T-helper 2 cell treated with Interferon-gamma antibody and Interleukin-4, amounts not matched to agents 5 μg/mL and 100 μg/mL, for 36 hours (primary cell): ENCODE data around the gene DBR1.
A peak's percentile ranks its signal among the peaks of the same experiment; 100 is the strongest.

Experiments used
- DNase-seq: peaks from one replicate; pipeline ENCODE4 v3.0.0; 2021; ENCODE audit warnings: low spot score
- H3K27ac Mint-ChIP-seq: one replicate; pipeline ENCODE4 v1.8.0; 2021; ENCODE audit warnings: mild to moderate bottlenecking, mixed read lengths
- H3K27me3 Mint-ChIP-seq: one replicate; pipeline ENCODE4 v1.8.0; 2021; ENCODE audit warnings: low read depth, mixed read lengths
- H3K36me3 Mint-ChIP-seq: one replicate; pipeline ENCODE4 v1.8.0; 2021; ENCODE audit warnings: low read depth, mixed read lengths
- H3K4me1 Mint-ChIP-seq: one replicate; pipeline ENCODE4 v1.8.0; 2021; ENCODE audit warnings: low read depth, mixed read lengths
- H3K4me3 Mint-ChIP-seq: one replicate; pipeline ENCODE4 v1.8.0; 2022; ENCODE audit warnings: mild to moderate bottlenecking, moderate library complexity, mixed read lengths
- H3K9me3 Mint-ChIP-seq: one replicate; pipeline ENCODE4 v1.8.0; 2021; ENCODE audit warnings: mixed read lengths

The DBR1 gene

GRCh38 chr3:138199851-138200250, 25.1 kb upstream of the DBR1 start:
- Mint-ChIP-seq H3K9me3 (no peaks in the 10 kb centered on the region), H3K27ac (no peak overlapping the region), H3K4me3 (no peak overlapping the region), H3K4me1 (peaks cover 10% of the 10 kb centered on the region), H3K27me3 (no peaks in the 10 kb centered on the region), H3K36me3 (peaks cover 10% of the 10 kb centered on the region)
- DNase-seq: no peak

- Mint-ChIP-seq H3K4me3 (no peak overlapping the region), H3K27ac (no peak overlapping the region), H3K27me3 (no peaks in the 10 kb centered on the region), H3K4me1 (peaks cover 10% of the 10 kb centered on the region), H3K9me3 (no peaks in the 10 kb centered on the region), H3K36me3 (peaks cover 10% of the 10 kb centered on the region)
- no peak for DNase-seq
Observed at GRCh38 chr3:138197524-138197923, 22.8 kb upstream of the DBR1 start.

GRCh38 chr3:138197058-138197457, 22.3 kb upstream of the DBR1 start:
- DNase-seq: no peak
- Mint-ChIP-seq H3K36me3 (peaks cover 10% of the 10 kb centered on the region), H3K4me3 (no peak overlapping the region), H3K27me3 (no peaks in the 10 kb centered on the region), H3K9me3 (no peaks in the 10 kb centered on the region), H3K4me1 (peaks cover 10% of the 10 kb centered on the region), H3K27ac (no peak overlapping the region)

- Mint-ChIP-seq H3K27ac (no peak overlapping the region), H3K27me3 (no peaks in the 10 kb centered on the region), H3K4me3 (no peak overlapping the region), H3K9me3 (no peaks in the 10 kb centered on the region), H3K4me1 (peaks cover 15% of the 10 kb centered on the region), H3K36me3 (peaks cover 13% of the 10 kb centered on the region)
- no peak for DNase-seq
Observed at GRCh38 chr3:138196023-138196422, 21.3 kb upstream of the DBR1 start.

- Mint-ChIP-seq H3K36me3 (peaks cover 17% of the 10 kb centered on the region), H3K4me3 (no peak overlapping the region), H3K4me1 (peaks cover 18% of the 10 kb centered on the region)
Observed at GRCh38 chr3:138195481-138195880, 20.8 kb upstream of the DBR1 start.

GRCh38 chr3:138188013-138188730, 13.5 kb upstream of the DBR1 start:
- peak overlapping the region; percentile 88 for H3K27ac Mint-ChIP-seq
- H3K4me1 Mint-ChIP-seq: peaks cover 27% of the 10 kb centered on the region
- peak overlapping the region; percentile 95 for H3K4me3 Mint-ChIP-seq
- H3K36me3 Mint-ChIP-seq: peaks cover 14% of the 10 kb centered on the region
- H3K9me3 Mint-ChIP-seq: no peaks in the 10 kb centered on the region
- DNase-seq: no peak
- peaks cover 16% of the 10 kb centered on the region for H3K27me3 Mint-ChIP-seq

More at GRCh38 chr3:138195481-138195880, 20.8 kb upstream of the DBR1 start:
- H3K27me3 Mint-ChIP-seq: no peaks in the 10 kb centered on the region
- no peaks in the 10 kb centered on the region for H3K9me3 Mint-ChIP-seq
- no peak for DNase-seq
- no peak overlapping the region for H3K27ac Mint-ChIP-seq

- peaks cover 27% of the 10 kb centered on the region for H3K4me1 Mint-ChIP-seq
- peak within 1 kb of the TSS; percentile 95 for H3K4me3 Mint-ChIP-seq
- no peaks in the 10 kb centered on the region for H3K9me3 Mint-ChIP-seq
- DNase-seq: peak; percentile 36
- peak within 1 kb of the TSS; percentile 88 for H3K27ac Mint-ChIP-seq
- peaks cover 19% of the 10 kb centered on the region for H3K27me3 Mint-ChIP-seq
- peaks cover 14% of the 10 kb centered on the region for H3K36me3 Mint-ChIP-seq
Observed at GRCh38 chr3:138187296-138188012, 12.7 kb upstream of the DBR1 start, which contains the start of gene ARMC8. ARMC8 (plus strand) TSS chr3:138187301; CDS start chr3:138187555, 254 bp downstream.

GRCh38 chr3:138186803-138187295, 12.1 kb upstream of the DBR1 start:
- Mint-ChIP-seq H3K4me3 (peak overlapping the region; percentile 95), H3K36me3 (peaks cover 14% of the 10 kb centered on the region), H3K27me3 (peaks cover 19% of the 10 kb centered on the region), H3K9me3 (no peaks in the 10 kb centered on the region), H3K27ac (peak overlapping the region; percentile 88), H3K4me1 (peaks cover 27% of the 10 kb centered on the region)
- DNase-seq: peak; percentile 85

- H3K27me3 Mint-ChIP-seq: peaks cover 22% of the 10 kb centered on the region
Observed at GRCh38 chr3:138186221-138186620, 11.5 kb upstream of the DBR1 start.

GRCh38 chr3:138184994-138185393, 10.3 kb upstream of the DBR1 start:
- H3K4me1 Mint-ChIP-seq: peaks cover 22% of the 10 kb centered on the region
- no peak overlapping the region for H3K27ac Mint-ChIP-seq
- H3K4me3 Mint-ChIP-seq: no peak overlapping the region
- H3K9me3 Mint-ChIP-seq: no peaks in the 10 kb centered on the region
- no peak for DNase-seq
- peaks cover 24% of the 10 kb centered on the region for H3K27me3 Mint-ChIP-seq
- peaks cover 5% of the 10 kb centered on the region for H3K36me3 Mint-ChIP-seq

More at GRCh38 chr3:138186221-138186620, 11.5 kb upstream of the DBR1 start:
- Mint-ChIP-seq H3K4me1 (peaks cover 22% of the 10 kb centered on the region), H3K36me3 (peaks cover 9% of the 10 kb centered on the region), H3K9me3 (no peaks in the 10 kb centered on the region), H3K27ac (no peak overlapping the region), H3K4me3 (peak overlapping the region; percentile 95)
- DNase-seq: no peak

GRCh38 chr3:138180375-138181029, 5.8 kb upstream of the DBR1 start:
- Mint-ChIP-seq H3K27me3 (peaks cover 31% of the 10 kb centered on the region), H3K36me3 (no peaks in the 10 kb centered on the region), H3K4me1 (peaks cover 4% of the 10 kb centered on the region), H3K27ac (no peak overlapping the region), H3K9me3 (no peaks in the 10 kb centered on the region), H3K4me3 (no peak overlapping the region)
- DNase-seq: no peak

GRCh38 chr3:138173769-138174420, 826 bp downstream of the DBR1 start:
- Mint-ChIP-seq H3K36me3 (peaks cover 18% of the 10 kb centered on the region), H3K27ac (peak overlapping the region; percentile 94), H3K9me3 (no peaks in the 10 kb centered on the region)

GRCh38 chr3:138172625-138173024, 2.1 kb downstream of the DBR1 start:
- H3K4me3 Mint-ChIP-seq: peak overlapping the region; percentile 39
- no peaks in the 10 kb centered on the region for H3K9me3 Mint-ChIP-seq
- H3K4me1 Mint-ChIP-seq: peaks cover 27% of the 10 kb centered on the region
- DNase-seq: no peak
- no peak overlapping the region for H3K27ac Mint-ChIP-seq
- no peaks in the 10 kb centered on the region for H3K27me3 Mint-ChIP-seq
- peaks cover 20% of the 10 kb centered on the region for H3K36me3 Mint-ChIP-seq

More at GRCh38 chr3:138173769-138174420, 826 bp downstream of the DBR1 start:
- DNase-seq: no peak
- Mint-ChIP-seq H3K4me1 (peaks cover 27% of the 10 kb centered on the region), H3K4me3 (peak overlapping the region; percentile 96), H3K27me3 (peaks cover 2% of the 10 kb centered on the region)
